CD8-positive, alpha-beta memory T cell (primary cell): ENCODE measurements around the gene PGBD5. TPM values are rescaled to one million over a fixed set of nuclear protein-coding genes. Genes with fewer than 3 reads are reported as not detected.
A peak's percentile ranks its signal among the peaks of the same experiment; 100 is the strongest.

Experiments used
- CTCF ChIA-PET: fragments of 350-600 bp; sonication (Branson Sonifier 250); formaldehyde crosslinking; loops from one replicate; lab custom pipeline; 2021; ENCODE audit warnings: antibody characterized with exemption; lab: Charles Lee
- POLR2A ChIA-PET: fragments of 350-600 bp; sonication (Branson Sonifier 250); formaldehyde crosslinking; loops from one replicate; lab custom pipeline; 2021; ENCODE audit warnings: antibody characterized with exemption; lab: Charles Lee
- DNase-seq, 5 donors: peaks; one replicate each; pipeline versions ENCODE4 v3.0.0 to v3.0.0-alpha.2; 2020 to 2022; ENCODE audit warnings: mixed read lengths in 1 of 5
- H3K27ac ChIP-seq: one replicate; pipeline ENCODE4 v1.7.0; 2013; ENCODE audit warnings: low read depth, mild to moderate bottlenecking, low read length, moderate library complexity
- H3K27me3 ChIP-seq: 2 replicates; pipeline ENCODE4 v1.7.0; 2013; ENCODE audit warnings: low read length, mild to moderate bottlenecking; ENCODE audit not compliant: insufficient read depth, poor library complexity, severe bottlenecking
- H3K36me3 ChIP-seq: 2 replicates; pipeline ENCODE4 v1.7.0; 2013; ENCODE audit warnings: mild to moderate bottlenecking, low read length, moderate library complexity; ENCODE audit not compliant: insufficient read depth
- H3K4me1 ChIP-seq: 2 replicates; pipeline ENCODE4 v1.7.0; 2013; ENCODE audit warnings: mild to moderate bottlenecking, low read length, moderate library complexity; ENCODE audit not compliant: insufficient read depth
- H3K4me3 ChIP-seq: 2 replicates; pipeline ENCODE4 v1.7.0; 2013; ENCODE audit warnings: mild to moderate bottlenecking, low read length
- H3K9me3 ChIP-seq: 2 replicates; pipeline ENCODE4 v1.7.0; 2013; ENCODE audit warnings: mild to moderate bottlenecking, low read length
- H3K27ac Mint-ChIP-seq, 8 donors: one replicate each; pipeline ENCODE4 v1.8.0; 2020 to 2021; ENCODE audit warnings: mixed read lengths in 8 of 8, mild to moderate bottlenecking in 6 of 8, inconsistent platforms in 3 of 8, moderate library complexity in 3 of 8
- H3K27me3 Mint-ChIP-seq, 2 donors: one replicate each; pipeline ENCODE4 v1.8.0; 2020 to 2021; ENCODE audit warnings: mixed read lengths in 2 of 2, mild to moderate bottlenecking in 1 of 2, moderate library complexity in 1 of 2
- H3K36me3 Mint-ChIP-seq, 3 donors: one replicate each; pipeline ENCODE4 v1.8.0; 2020 to 2021; ENCODE audit warnings: mixed read lengths in 3 of 3, inconsistent platforms in 1 of 3, mild to moderate bottlenecking in 1 of 3
- H3K4me1 Mint-ChIP-seq, 3 donors: one replicate each; pipeline ENCODE4 v1.8.0; 2020 to 2021; ENCODE audit warnings: mixed read lengths in 3 of 3, inconsistent platforms in 1 of 3, mild to moderate bottlenecking in 1 of 3
- H3K4me3 Mint-ChIP-seq, 7 donors: one replicate each; pipeline ENCODE4 v1.8.0; 2020 to 2021; ENCODE audit warnings: mixed read lengths in 7 of 7, mild to moderate bottlenecking in 6 of 7, moderate library complexity in 4 of 7, inconsistent platforms in 2 of 7
- H3K9me3 Mint-ChIP-seq, 5 donors: one replicate each; pipeline ENCODE4 v1.8.0; 2020 to 2022; ENCODE audit warnings: mixed read lengths in 5 of 5, mild to moderate bottlenecking in 3 of 5, moderate library complexity in 2 of 5, inconsistent platforms in 1 of 5
- polyA plus RNA-seq: library from polyadenylated mRNA; unstranded; fragments of 300-500 nt; fragmentation: Illumina TruSeq; gene quantifications from one replicate; pipeline ENCODE4 v1.2.3, GENCODE V29; 2021
- total RNA-seq, 2 experiments: library from RNA; stranded (reverse); gene quantifications; one replicate each; pipeline ENCODE4 v1.2.3, GENCODE V29; 2021

PGBD5 gene
- total and polyA plus RNA-seq, 3 experiments from 2014 or later = not detected

DNA sequence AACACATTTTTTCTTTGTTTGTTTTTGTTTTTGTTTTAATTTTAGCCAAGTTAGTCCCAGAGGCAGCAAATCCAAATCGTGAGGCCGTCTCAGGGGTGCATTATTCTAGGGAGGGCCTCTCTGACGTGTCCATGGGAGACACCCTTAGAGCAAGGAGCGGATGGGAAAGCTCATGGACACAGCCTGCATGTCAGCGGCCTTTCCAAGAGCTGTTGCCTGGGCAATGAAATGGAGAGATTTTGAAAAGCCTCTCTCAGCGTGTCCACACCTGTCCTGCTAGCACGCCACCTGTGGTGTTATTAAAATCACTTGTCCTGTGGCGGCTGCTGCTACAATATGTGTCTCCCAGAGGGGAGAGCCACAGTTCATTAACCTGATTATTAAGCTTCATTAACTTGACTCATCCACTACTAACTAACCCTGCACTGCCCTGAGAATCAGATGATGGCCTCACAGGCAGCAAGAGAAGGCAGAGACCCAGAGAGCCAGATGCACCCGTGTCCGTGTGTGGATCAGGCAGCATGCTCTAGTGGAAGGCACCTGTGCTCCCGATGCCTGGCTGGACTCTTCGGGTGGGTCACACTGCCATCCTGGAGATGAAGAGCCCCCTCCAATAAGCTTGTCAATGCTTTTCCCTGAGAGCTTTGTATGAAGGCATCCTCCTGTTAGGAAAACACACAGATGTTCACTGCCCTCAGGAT, 133.3 kb downstream of the PGBD5 start:
- Histone ChIP-seq H3K9me3 (no peaks in the 10 kb centered on the region), H3K36me3 (no peaks in the 10 kb centered on the region), H3K27me3 (no peaks in the 10 kb centered on the region), H3K27ac (no peak overlapping the region), H3K4me1 (no peaks in the 10 kb centered on the region), H3K4me3 (no peak overlapping the region)
- no peaks in the 10 kb centered on the region for H3K36me3 Mint-ChIP-seq
- CTCF ChIA-PET = no interaction called here
- peak overlapping the region in 1 of 8 donors; percentile 44 for H3K27ac Mint-ChIP-seq
- no peaks in the 10 kb centered on the region for H3K9me3 Mint-ChIP-seq
- peaks cover 16 to 26% of the 10 kb centered on the region in 2 donors for H3K27me3 Mint-ChIP-seq
- DNase-seq = no peak
- H3K4me1 Mint-ChIP-seq = peaks cover 0 to 10% (median 2%) of the 10 kb centered on the region in 3 donors
- POLR2A ChIA-PET = no interaction called here
- no peak overlapping the region for H3K4me3 Mint-ChIP-seq

- no peaks in the 10 kb centered on the region for H3K36me3 ChIP-seq
- peak in 1 of 5 donors; percentile 18 for DNase-seq
- H3K27me3 Mint-ChIP-seq = peaks cover 18 to 25% of the 10 kb centered on the region in 2 donors
- no peak overlapping the region for H3K27ac ChIP-seq
- H3K9me3 Mint-ChIP-seq = no peaks in the 10 kb centered on the region
- H3K4me1 Mint-ChIP-seq = peaks cover 0 to 10% (median 2%) of the 10 kb centered on the region in 3 donors
- H3K27ac Mint-ChIP-seq = peak overlapping the region in 2 of 8 donors; percentile 14 to 33
- ChIA-PET POLR2A (interaction anchor here (0.6 kb wide), 1 partner anchor 19 kb away, joined by 3 read pairs; no protein-coding TSS in a partner anchor), CTCF (no interaction called here)
- no peaks in the 10 kb centered on the region for H3K4me1 ChIP-seq
- peak overlapping the region in 1 of 7 donors; percentile 51 for H3K4me3 Mint-ChIP-seq
- no peaks in the 10 kb centered on the region for H3K36me3 Mint-ChIP-seq
- H3K27me3 ChIP-seq = no peaks in the 10 kb centered on the region
- H3K9me3 ChIP-seq = no peaks in the 10 kb centered on the region
- H3K4me3 ChIP-seq = no peak overlapping the region
Measured at GRCh38 chr1:230291731-230292620, 134.2 kb downstream of the PGBD5 start.

- H3K4me3 Mint-ChIP-seq = no peak overlapping the region
- peaks cover 18 to 22% of the 10 kb centered on the region in 2 donors for H3K27me3 Mint-ChIP-seq
- no peak overlapping the region for H3K27ac ChIP-seq
Measured at GRCh38 chr1:230289350-230289644, 136.8 kb downstream of the PGBD5 start.

GRCh38 chr1:230288641-230289349, 137.3 kb downstream of the PGBD5 start:
- Histone ChIP-seq H3K27me3 (no peaks in the 10 kb centered on the region), H3K4me1 (no peaks in the 10 kb centered on the region), H3K9me3 (no peaks in the 10 kb centered on the region), H3K36me3 (no peaks in the 10 kb centered on the region), H3K4me3 (no peak overlapping the region), H3K27ac (no peak overlapping the region)
- ChIA-PET CTCF (interaction anchor here (1.8 to 1.9 kb wide), 2 partner anchors 18 to 21 kb away, joined by 4 to 5 read pairs; no protein-coding TSS in a partner anchor), POLR2A (no interaction called here)
- H3K9me3 Mint-ChIP-seq = no peaks in the 10 kb centered on the region
- no peak overlapping the region for H3K27ac Mint-ChIP-seq
- H3K4me1 Mint-ChIP-seq = peaks cover 0 to 10% (median 2%) of the 10 kb centered on the region in 3 donors
- no peak for DNase-seq
- no peaks in the 10 kb centered on the region for H3K36me3 Mint-ChIP-seq
- peaks cover 18 to 22% of the 10 kb centered on the region in 2 donors for H3K27me3 Mint-ChIP-seq
- no peak overlapping the region for H3K4me3 Mint-ChIP-seq

More at GRCh38 chr1:230289350-230289644, 136.8 kb downstream of the PGBD5 start:
- DNase-seq = no peak
- CTCF ChIA-PET = interaction anchor here (1.8 to 1.9 kb wide), 2 partner anchors 17 to 20 kb away, joined by 4 to 5 read pairs; no protein-coding TSS in a partner anchor
- H3K4me1 Mint-ChIP-seq = peaks cover 0 to 10% (median 2%) of the 10 kb centered on the region in 3 donors
- no peaks in the 10 kb centered on the region for H3K36me3 Mint-ChIP-seq
- POLR2A ChIA-PET = no interaction called here
- Histone ChIP-seq H3K4me1 (no peaks in the 10 kb centered on the region), H3K4me3 (no peak overlapping the region), H3K27me3 (no peaks in the 10 kb centered on the region), H3K9me3 (no peaks in the 10 kb centered on the region), H3K36me3 (no peaks in the 10 kb centered on the region)
- no peaks in the 10 kb centered on the region for H3K9me3 Mint-ChIP-seq
- no peak overlapping the region for H3K27ac Mint-ChIP-seq

- DNase-seq = peak in 1 of 5 donors; percentile 25
Measured at GRCh38 chr1:230287674-230288315, 138.3 kb downstream of the PGBD5 start.

GRCh38 chr1:230286890-230287269, 139.3 kb downstream of the PGBD5 start:
- ChIA-PET POLR2A (no interaction called here), CTCF (no interaction called here)
- Mint-ChIP-seq H3K4me3 (no peak overlapping the region), H3K36me3 (peaks cover 0 to 2% (median 0%) of the 10 kb centered on the region in 3 donors), H3K4me1 (peaks cover 4 to 15% (median 6%) of the 10 kb centered on the region in 3 donors), H3K27me3 (peaks cover 11 to 13% of the 10 kb centered on the region in 2 donors), H3K9me3 (no peaks in the 10 kb centered on the region), H3K27ac (no peak overlapping the region)
- H3K4me3 ChIP-seq = no peak overlapping the region
- H3K4me1 ChIP-seq = no peaks in the 10 kb centered on the region
- no peak overlapping the region for H3K27ac ChIP-seq
- H3K36me3 ChIP-seq = no peaks in the 10 kb centered on the region
- DNase-seq = peak in 1 of 5 donors; percentile 25
- no peaks in the 10 kb centered on the region for H3K9me3 ChIP-seq
- no peaks in the 10 kb centered on the region for H3K27me3 ChIP-seq

More at GRCh38 chr1:230287674-230288315, 138.3 kb downstream of the PGBD5 start:
- no peaks in the 10 kb centered on the region for H3K27me3 ChIP-seq
- no peak overlapping the region for H3K27ac ChIP-seq
- Mint-ChIP-seq H3K4me3 (no peak overlapping the region), H3K9me3 (no peaks in the 10 kb centered on the region), H3K27ac (no peak overlapping the region), H3K4me1 (peaks cover 0 to 10% (median 2%) of the 10 kb centered on the region in 3 donors), H3K27me3 (peaks cover 15% of the 10 kb centered on the region in 2 donors), H3K36me3 (no peaks in the 10 kb centered on the region)
- no peaks in the 10 kb centered on the region for H3K4me1 ChIP-seq
- no peaks in the 10 kb centered on the region for H3K9me3 ChIP-seq
- H3K36me3 ChIP-seq = no peaks in the 10 kb centered on the region
- POLR2A ChIA-PET = no interaction called here
- CTCF ChIA-PET = interaction anchor here (1.8 to 1.9 kb wide), 2 partner anchors 19 to 22 kb away, joined by 4 to 5 read pairs; no protein-coding TSS in a partner anchor
- H3K4me3 ChIP-seq = no peak overlapping the region

DNA sequence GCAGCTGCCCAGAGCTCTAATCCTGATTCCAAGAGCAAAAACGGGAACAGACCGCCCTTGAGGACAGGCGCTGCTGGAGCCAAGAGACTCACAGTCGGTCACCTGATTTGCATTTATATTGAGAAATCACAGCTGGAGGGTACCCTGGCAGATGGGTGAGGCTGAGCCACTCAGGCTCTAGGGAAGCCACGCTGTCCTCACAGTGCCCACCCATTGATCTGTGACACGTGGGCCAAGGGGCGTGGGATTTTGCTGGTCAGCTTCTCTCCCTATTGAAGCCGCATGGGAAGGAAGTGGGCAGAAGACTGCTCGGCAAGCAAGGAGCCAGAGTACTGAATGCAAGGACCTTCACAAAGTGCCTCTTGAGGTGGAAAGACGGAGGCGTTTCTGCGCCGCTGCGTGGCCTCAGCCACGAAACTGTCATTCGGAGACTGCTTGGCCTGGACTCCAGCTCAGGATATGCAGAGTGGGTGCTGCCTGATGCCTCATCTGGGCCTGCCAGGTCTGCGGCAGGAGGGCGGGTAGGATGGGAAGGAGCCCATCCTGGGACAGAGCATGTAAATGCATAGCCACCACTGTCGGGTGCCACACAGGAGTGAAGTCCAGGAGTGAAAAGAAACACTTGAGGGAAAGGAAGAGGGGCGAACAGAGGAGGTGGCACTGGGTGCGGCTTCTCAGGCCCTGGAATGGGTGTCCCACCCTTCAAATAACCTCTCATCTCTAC, 139.8 kb downstream of the PGBD5 start:
- Mint-ChIP-seq H3K36me3 (peaks cover 0 to 6% (median 0%) of the 10 kb centered on the region in 3 donors), H3K27me3 (peaks cover 8 to 10% of the 10 kb centered on the region in 2 donors), H3K27ac (no peak overlapping the region), H3K4me1 (peaks cover 7 to 15% (median 8%) of the 10 kb centered on the region in 3 donors), H3K9me3 (no peaks in the 10 kb centered on the region), H3K4me3 (no peak overlapping the region)
- H3K27me3 ChIP-seq = no peaks in the 10 kb centered on the region
- ChIA-PET POLR2A (no interaction called here), CTCF (no interaction called here)
- no peak overlapping the region for H3K27ac ChIP-seq
- H3K4me3 ChIP-seq = no peak overlapping the region
- H3K36me3 ChIP-seq = no peaks in the 10 kb centered on the region
- no peak for DNase-seq
- no peaks in the 10 kb centered on the region for H3K9me3 ChIP-seq
- H3K4me1 ChIP-seq = no peaks in the 10 kb centered on the region
